NT2/D1 (cell line): ENCODE data around the gene PPTC7.

Source experiments
- YY1 ChIP-seq: IDR thresholded peaks from 2 replicates; pipeline ENCODE4 v1.6.1; 2011; ENCODE audit not compliant: insufficient read length, insufficient read depth
- ZNF274 ChIP-seq: IDR thresholded peaks from 2 replicates; pipeline ENCODE4 v1.6.1; 2011; ENCODE audit warnings: mild to moderate bottlenecking, low read depth, low read length

- TF ChIP-seq ZNF274: no peak
- no peak for TF ChIP-seq YY1
Measured at GRCh38 chr12:110555577-110556406, 27.3 kb downstream of the PPTC7 start.
